ENCODE results near the gene EIF4G2.

EIF4G2 gene

GRCh38 chr11:10808553-10809372 lies at the start of gene EIF4G2:
EIF4G2 (minus strand) TSS chr11:10808926.
- H3K4me1 ChIP-seq, result peaks cover 2% of the 10 kb centered on the region
- peak within 1 kb of the TSS; percentile 70 for H3K4me3 ChIP-seq (ENCODE audit: low read depth, low read length)
- H3K9me3 ChIP-seq (ENCODE audit: control insufficient read depth, low read length), result no peaks in the 10 kb centered on the region
- H3K4me2 ChIP-seq (ENCODE audit: low read length), result peak within 1 kb of the TSS; percentile 93
- H3K9ac ChIP-seq, result peak within 1 kb of the TSS; percentile 95
- peak within 1 kb of the TSS; percentile 99 for H3K27ac ChIP-seq
- H2AFZ ChIP-seq, result peak within 1 kb of the TSS; percentile 97
- TF ChIP-seq CTCF (IDR thresholded peaks at IDR 0.05), result no peak
- H3K36me3 ChIP-seq (ENCODE audit: control insufficient read depth, insufficient read depth, low read length), result no peaks in the 10 kb centered on the region
- H3K27me3 ChIP-seq (ENCODE audit: control insufficient read depth, insufficient read depth, low read length), result no peaks in the 10 kb centered on the region
- peaks cover 9% of the 10 kb centered on the region for H3K79me2 ChIP-seq

GRCh38 chr11:10857709-10858438 lies 49.1 kb upstream of the EIF4G2 start, which contains the start of gene ZBED5:
ZBED5 (minus strand) TSS chr11:10858053; CDS start chr11:10854945, 3,108 bp downstream.
- Histone ChIP-seq H3K27ac (peak within 1 kb of the TSS; percentile 99), H3K9me3 (ENCODE audit: control insufficient read depth, low read length) (no peaks in the 10 kb centered on the region), H3K4me3 (ENCODE audit: low read depth, low read length) (peak within 1 kb of the TSS; percentile 90), H3K4me1 (peaks cover 11% of the 10 kb centered on the region), H3K9ac (peak within 1 kb of the TSS; percentile 77), H2AFZ (peak within 1 kb of the TSS; percentile 76), H3K36me3 (ENCODE audit: control insufficient read depth, insufficient read depth, low read length) (no peaks in the 10 kb centered on the region), H3K27me3 (ENCODE audit: control insufficient read depth, insufficient read depth, low read length) (no peaks in the 10 kb centered on the region), H3K79me2 (peaks cover 16% of the 10 kb centered on the region), H3K4me2 (ENCODE audit: low read length) (peak within 1 kb of the TSS; percentile 83)
- no peak for TF ChIP-seq CTCF (IDR thresholded peaks at IDR 0.05)

GRCh38 chr11:10857459-10857708 lies 48.7 kb upstream of the EIF4G2 start:
- Histone ChIP-seq H3K4me1 (peaks cover 11% of the 10 kb centered on the region), H2AFZ (peak overlapping the region; percentile 76), H3K4me2 (ENCODE audit: low read length) (peak overlapping the region; percentile 83), H3K27me3 (ENCODE audit: control insufficient read depth, insufficient read depth, low read length) (no peaks in the 10 kb centered on the region), H3K27ac (peak overlapping the region; percentile 99), H3K9me3 (ENCODE audit: control insufficient read depth, low read length) (no peaks in the 10 kb centered on the region), H3K4me3 (ENCODE audit: low read depth, low read length) (peak overlapping the region; percentile 90), H3K79me2 (peaks cover 16% of the 10 kb centered on the region), H3K36me3 (ENCODE audit: control insufficient read depth, insufficient read depth, low read length) (no peaks in the 10 kb centered on the region), H3K9ac (peak overlapping the region; percentile 77)
- TF ChIP-seq CTCF (IDR thresholded peaks at IDR 0.05), result no peak

- H3K9me3 ChIP-seq (ENCODE audit: control insufficient read depth, low read length), result no peaks in the 10 kb centered on the region
- peaks cover 10% of the 10 kb centered on the region for H3K4me1 ChIP-seq
- TF ChIP-seq CTCF (IDR thresholded peaks at IDR 0.05), result no peak
- peak overlapping the region; percentile 99 for H3K27ac ChIP-seq
- no peaks in the 10 kb centered on the region for H3K36me3 ChIP-seq (ENCODE audit: control insufficient read depth, insufficient read depth, low read length)
- H3K27me3 ChIP-seq (ENCODE audit: control insufficient read depth, insufficient read depth, low read length), result no peaks in the 10 kb centered on the region
- peak overlapping the region; percentile 76 for H2AFZ ChIP-seq
- peak overlapping the region; percentile 90 for H3K4me3 ChIP-seq (ENCODE audit: low read depth, low read length)
- H3K9ac ChIP-seq, result peak overlapping the region; percentile 77
- H3K79me2 ChIP-seq, result peaks cover 16% of the 10 kb centered on the region
- H3K4me2 ChIP-seq (ENCODE audit: low read length), result peak overlapping the region; percentile 83
These were observed 48.1 kb upstream of the EIF4G2 start for GRCh38 chr11:10856689-10857458.
